GM18508 (cell line): ENCODE results near the gene TMEM95.

ENCODE experiments used
- ATAC-seq: cut with Tn5 transposase; IDR thresholded peaks from one replicate; pipeline ENCODE4 v1.9.1; 2021; ENCODE audit warnings: moderate number of reproducible peaks; ENCODE audit not compliant: insufficient read depth, unreplicated experiment

TMEM95 gene

GRCh38 chr17:7396147-7396546, 41.2 kb downstream of the TMEM95 start:
- ATAC-seq: no peak

- no peak for ATAC-seq
Measured at GRCh38 chr17:7398612-7399011, 43.7 kb downstream of the TMEM95 start.

- no peak for ATAC-seq
Measured at GRCh38 chr17:7403043-7403726, 48.2 kb downstream of the TMEM95 start.

GRCh38 chr17:7403727-7403976, 48.7 kb downstream of the TMEM95 start:
- no peak for ATAC-seq

GRCh38 chr17:7403977-7404736, 49.2 kb downstream of the TMEM95 start, which contains the start of gene TMEM256:
TMEM256 (minus strand) TSS chr17:7404097; CDS start chr17:7404084, 13 bp downstream.
- no peak for ATAC-seq

GRCh38 chr17:7404737-7405349, 49.9 kb downstream of the TMEM95 start:
- ATAC-seq: no peak

- ATAC-seq: no peak
Measured at GRCh38 chr17:7405350-7406234, 50.6 kb downstream of the TMEM95 start.

GRCh38 chr17:7406235-7406825, 51.4 kb downstream of the TMEM95 start:
- no peak for ATAC-seq
